HG02981 (cell line): ENCODE results near the gene UBE2E2.
"Not testable (repeated sequence)": the region's sequence is repeated elsewhere in the genome, so short reads cannot be mapped to it uniquely, and the experiment has no call there.

ENCODE experiments used
- ATAC-seq: cut with Tn5 transposase; IDR thresholded peaks from one replicate; pipeline ENCODE4 v1.9.1; 2021; ENCODE audit warnings: mild to moderate bottlenecking, moderate library complexity; ENCODE audit not compliant: unreplicated experiment

UBE2E2 gene

DNA sequence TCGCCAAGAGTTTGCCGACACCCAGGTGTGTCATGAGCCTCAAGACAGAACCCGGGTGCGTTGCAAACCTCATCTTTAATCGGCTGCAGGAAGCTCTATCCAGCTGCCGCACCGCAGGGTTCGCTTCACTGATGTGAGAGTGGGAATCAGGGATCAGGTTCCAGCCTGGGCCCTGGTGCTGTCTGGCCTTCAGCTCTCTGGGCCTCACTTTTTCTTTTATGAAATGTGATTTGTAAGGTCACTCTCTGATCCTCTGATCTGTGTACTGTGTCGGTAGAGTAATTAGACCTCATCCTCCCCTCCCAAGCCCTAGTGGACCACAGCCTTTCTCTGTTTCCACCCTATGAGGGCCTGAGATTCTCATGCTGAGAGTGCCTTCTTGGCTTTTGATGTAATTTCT lies 399.8 kb downstream of the UBE2E2 start:
- ATAC-seq, result no peak

DNA sequence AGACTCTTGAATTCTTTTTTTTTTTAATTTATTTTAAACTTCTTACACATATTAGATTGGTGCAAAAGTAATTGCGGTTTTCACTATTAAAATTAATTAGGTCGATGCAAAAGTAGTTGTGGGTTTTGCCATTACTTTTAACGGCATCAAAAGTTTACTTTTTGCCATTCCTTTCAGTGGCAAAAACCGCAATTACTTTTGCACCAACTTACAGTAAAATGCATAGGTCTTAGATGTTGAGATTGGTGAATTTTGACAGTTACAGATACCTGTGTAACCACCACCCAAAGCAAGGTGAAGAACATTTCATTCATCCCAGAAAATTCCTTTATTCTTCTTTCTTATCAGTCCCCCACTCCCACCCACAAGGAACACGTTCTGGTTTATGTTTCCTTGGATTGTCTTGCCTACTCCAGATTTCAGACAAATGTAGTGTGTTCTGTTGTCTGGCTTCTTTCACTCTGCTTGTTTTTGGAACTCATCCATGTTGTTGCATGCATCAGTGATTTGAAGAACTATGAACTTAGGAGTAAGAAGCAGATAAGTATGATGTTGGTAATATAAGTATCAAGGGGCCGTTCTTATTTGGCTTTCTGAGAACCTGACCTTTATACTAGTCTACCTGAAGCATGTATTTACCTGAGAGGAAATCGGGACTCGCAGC lies 404.2 kb downstream of the UBE2E2 start:
- no peak for ATAC-seq

- no peak for ATAC-seq
Observed at GRCh38 chr3:23608650-23609049, 405.5 kb downstream of the UBE2E2 start.

- peak; percentile 47 for ATAC-seq
Observed at GRCh38 chr3:23611737-23612295, 408.7 kb downstream of the UBE2E2 start.

DNA sequence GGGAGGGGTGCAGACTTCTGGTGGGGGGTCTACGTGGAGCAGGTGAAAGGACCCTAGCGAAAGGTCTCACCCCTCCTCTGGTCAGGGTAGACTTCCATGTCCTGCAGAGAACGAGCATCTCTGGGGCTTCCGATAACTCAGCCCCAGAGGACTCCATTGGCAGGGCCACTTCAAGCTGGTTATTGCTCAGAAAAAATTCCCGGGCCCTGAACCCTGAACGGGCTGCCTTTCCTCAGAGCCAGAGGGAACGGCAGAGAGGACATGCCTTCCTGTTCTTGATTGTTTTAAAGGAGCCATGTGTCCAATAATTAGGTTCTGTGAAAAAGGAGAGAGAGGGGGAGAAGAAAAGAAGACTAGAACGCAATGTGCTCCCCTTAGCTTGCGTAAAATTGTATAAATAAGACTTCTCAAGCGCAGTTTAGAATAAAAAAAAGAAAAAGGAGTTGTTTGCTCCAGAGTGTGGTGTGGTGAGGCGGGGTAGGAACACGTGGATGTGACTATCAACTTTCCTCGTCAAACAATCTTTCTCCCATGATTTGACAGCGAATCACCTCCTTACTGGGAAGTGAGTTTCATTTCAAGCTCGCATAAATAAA lies 409.3 kb downstream of the UBE2E2 start:
- peak; percentile 38 for ATAC-seq

- no peak for ATAC-seq
Observed at GRCh38 chr3:23615068-23615467, 411.9 kb downstream of the UBE2E2 start.

DNA sequence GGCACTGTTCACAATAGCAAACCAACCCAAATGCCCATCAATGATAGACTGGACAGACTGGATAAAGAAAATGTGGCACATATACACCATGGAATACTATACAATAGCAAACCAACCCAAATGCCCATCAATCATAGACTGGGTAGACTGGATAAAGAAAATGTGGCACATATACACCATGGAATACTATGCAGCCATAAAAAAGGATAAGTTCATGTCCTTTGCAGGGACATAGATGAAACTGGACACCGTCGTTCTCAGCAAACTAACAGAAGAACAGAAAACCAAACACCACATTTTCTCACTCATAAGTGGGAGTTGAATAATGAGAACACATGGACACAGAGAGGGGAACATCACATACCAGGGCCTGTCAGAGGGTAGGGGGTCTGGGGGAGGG lies 415.3 kb downstream of the UBE2E2 start:
- not testable (repeated sequence) for ATAC-seq

- ATAC-seq, result no peak
Observed at GRCh38 chr3:23619705-23620637, 416.8 kb downstream of the UBE2E2 start.

DNA sequence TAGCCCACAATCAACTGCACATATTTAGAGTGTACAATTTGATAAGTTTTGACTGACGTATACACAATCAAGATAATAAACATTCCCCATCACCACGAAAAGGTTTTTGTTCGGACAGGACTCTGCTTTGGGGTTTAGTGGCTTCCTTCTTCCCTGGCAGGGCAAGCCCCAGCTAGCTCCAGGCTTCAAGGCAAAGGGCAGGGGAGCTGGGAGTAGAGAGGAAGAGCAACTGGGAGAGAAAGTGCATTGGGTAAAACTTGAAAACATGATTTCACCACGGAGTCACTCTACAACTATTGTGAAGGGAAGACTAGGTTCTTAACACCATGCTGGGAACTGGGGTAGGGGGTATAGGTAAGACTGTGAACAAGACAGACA lies 417.5 kb downstream of the UBE2E2 start:
- ATAC-seq, result no peak

- no peak for ATAC-seq
Observed at GRCh38 chr3:23623844-23624243, 420.7 kb downstream of the UBE2E2 start.

DNA sequence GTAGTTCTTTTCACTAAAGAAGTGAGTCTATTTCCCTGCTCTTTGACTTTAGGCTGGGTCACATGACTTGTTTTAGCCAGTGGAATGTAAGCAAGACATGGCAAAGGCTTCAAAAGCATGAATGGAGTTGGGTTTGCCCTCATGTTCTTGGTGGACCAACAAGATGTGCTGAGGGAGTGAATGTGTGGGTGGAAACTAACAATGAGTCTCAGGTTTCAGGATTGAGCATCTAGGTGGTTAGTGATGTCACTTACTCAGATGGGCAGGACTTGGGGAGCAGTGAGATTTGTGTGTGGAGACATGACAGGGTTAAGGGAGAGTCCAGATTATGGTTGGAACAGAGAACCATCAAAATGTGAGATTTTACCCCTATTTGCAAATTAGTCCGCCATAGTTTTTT lies 421.2 kb downstream of the UBE2E2 start:
- no peak for ATAC-seq

GRCh38 chr3:23626442-23626841 lies 423.3 kb downstream of the UBE2E2 start:
- ATAC-seq, result no peak

- ATAC-seq, result no peak
Observed at GRCh38 chr3:23629181-23629894, 426.2 kb downstream of the UBE2E2 start.

DNA sequence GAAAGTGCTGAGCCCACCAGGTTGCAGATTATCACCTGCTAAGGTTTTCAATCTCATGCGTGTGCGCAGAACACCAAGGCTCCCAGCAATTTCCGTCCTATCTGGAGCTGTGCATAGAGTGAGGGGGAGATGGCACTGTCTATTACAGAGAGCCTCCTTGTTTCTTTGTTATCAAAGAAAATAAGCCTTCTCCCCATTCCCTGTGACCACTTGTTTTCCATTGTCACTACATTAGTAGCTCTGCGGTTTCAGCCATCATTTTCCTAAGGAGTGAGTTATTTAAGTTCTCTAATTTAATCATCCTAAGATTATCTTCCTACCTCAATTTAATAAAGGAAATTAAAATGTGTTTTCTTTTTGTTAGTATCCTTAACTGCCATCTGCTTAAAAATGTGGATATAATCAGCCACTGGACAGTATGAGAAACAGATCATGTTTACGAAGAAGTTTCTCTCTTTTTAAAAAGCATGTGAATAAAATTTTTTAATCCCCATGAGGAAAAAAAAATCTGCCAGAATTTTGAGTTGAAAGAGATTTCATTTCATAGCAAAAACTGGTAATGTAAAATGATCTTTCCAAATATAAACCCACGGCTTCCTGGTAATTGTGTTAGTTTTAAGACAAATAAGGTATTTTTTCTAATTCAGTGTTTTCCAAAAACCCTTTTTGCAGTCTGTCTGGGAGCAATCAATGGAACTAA lies 430.3 kb downstream of the UBE2E2 start:
- ATAC-seq, result no peak

GRCh38 chr3:23637339-23637738 lies 434.2 kb downstream of the UBE2E2 start:
- ATAC-seq, result no peak

DNA sequence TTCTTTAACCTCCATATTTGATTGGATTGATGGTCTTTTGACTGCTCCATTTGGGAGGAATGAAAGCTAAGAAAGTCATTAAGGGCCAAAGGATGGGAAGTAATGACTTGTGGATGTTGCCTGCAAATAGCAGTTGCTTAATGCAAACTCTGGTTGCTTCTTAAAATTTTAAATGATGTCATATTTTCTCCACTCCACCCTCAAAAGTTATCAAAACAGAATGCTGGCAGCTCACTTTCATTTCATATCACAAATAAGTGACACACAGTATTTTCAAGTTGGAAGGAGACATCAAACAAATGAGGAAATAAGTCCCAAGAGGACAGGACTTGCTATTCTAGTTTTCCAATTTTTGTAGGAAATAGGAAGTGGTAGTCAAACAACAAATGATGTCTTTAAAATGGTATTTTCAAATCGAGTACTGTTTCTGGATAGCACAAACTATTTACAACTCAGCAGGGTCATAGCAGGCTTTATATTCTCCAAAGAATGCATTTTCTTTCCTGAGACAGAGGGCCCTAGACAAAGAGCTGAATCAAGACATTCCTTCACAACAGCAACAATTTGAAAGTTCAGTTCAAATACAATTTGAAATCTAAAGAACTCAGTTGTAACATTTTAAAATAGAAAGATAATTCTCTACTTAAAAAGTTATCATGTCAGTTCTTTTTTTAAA lies 437.5 kb downstream of the UBE2E2 start:
- no peak for ATAC-seq
